CD8-positive, alpha-beta memory T cell (primary cell): ENCODE data around the gene MAP7D1. TPM values are rescaled to one million over a fixed set of nuclear protein-coding genes. Genes with fewer than 3 reads are reported as not detected.

Experiments
- CTCF ChIA-PET: fragments of 350-600 bp; sonication (Branson Sonifier 250); formaldehyde crosslinking; loops from one replicate; lab custom pipeline; 2021; ENCODE audit warnings: antibody characterized with exemption; lab: Charles Lee
- POLR2A ChIA-PET: fragments of 350-600 bp; sonication (Branson Sonifier 250); formaldehyde crosslinking; loops from one replicate; lab custom pipeline; 2021; ENCODE audit warnings: antibody characterized with exemption; lab: Charles Lee
- DNase-seq, 5 donors: peaks; one replicate each; pipeline versions ENCODE4 v3.0.0 to v3.0.0-alpha.2; 2020 to 2022; ENCODE audit warnings: mixed read lengths in 1 of 5
- H3K27ac ChIP-seq: one replicate; pipeline ENCODE4 v1.7.0; 2013; ENCODE audit warnings: low read depth, mild to moderate bottlenecking, low read length, moderate library complexity
- H3K27me3 ChIP-seq: 2 replicates; pipeline ENCODE4 v1.7.0; 2013; ENCODE audit warnings: low read length, mild to moderate bottlenecking; ENCODE audit not compliant: insufficient read depth, poor library complexity, severe bottlenecking
- H3K36me3 ChIP-seq: 2 replicates; pipeline ENCODE4 v1.7.0; 2013; ENCODE audit warnings: mild to moderate bottlenecking, low read length, moderate library complexity; ENCODE audit not compliant: insufficient read depth
- H3K4me1 ChIP-seq: 2 replicates; pipeline ENCODE4 v1.7.0; 2013; ENCODE audit warnings: mild to moderate bottlenecking, low read length, moderate library complexity; ENCODE audit not compliant: insufficient read depth
- H3K4me3 ChIP-seq: 2 replicates; pipeline ENCODE4 v1.7.0; 2013; ENCODE audit warnings: mild to moderate bottlenecking, low read length
- H3K9me3 ChIP-seq: 2 replicates; pipeline ENCODE4 v1.7.0; 2013; ENCODE audit warnings: mild to moderate bottlenecking, low read length
- H3K27ac Mint-ChIP-seq, 8 donors: one replicate each; pipeline ENCODE4 v1.8.0; 2020 to 2021; ENCODE audit warnings: mixed read lengths in 8 of 8, mild to moderate bottlenecking in 6 of 8, inconsistent platforms in 3 of 8, moderate library complexity in 3 of 8
- H3K27me3 Mint-ChIP-seq, 2 donors: one replicate each; pipeline ENCODE4 v1.8.0; 2020 to 2021; ENCODE audit warnings: mixed read lengths in 2 of 2, mild to moderate bottlenecking in 1 of 2, moderate library complexity in 1 of 2
- H3K36me3 Mint-ChIP-seq, 3 donors: one replicate each; pipeline ENCODE4 v1.8.0; 2020 to 2021; ENCODE audit warnings: mixed read lengths in 3 of 3, inconsistent platforms in 1 of 3, mild to moderate bottlenecking in 1 of 3
- H3K4me1 Mint-ChIP-seq, 3 donors: one replicate each; pipeline ENCODE4 v1.8.0; 2020 to 2021; ENCODE audit warnings: mixed read lengths in 3 of 3, inconsistent platforms in 1 of 3, mild to moderate bottlenecking in 1 of 3
- H3K4me3 Mint-ChIP-seq, 7 donors: one replicate each; pipeline ENCODE4 v1.8.0; 2020 to 2021; ENCODE audit warnings: mixed read lengths in 7 of 7, mild to moderate bottlenecking in 6 of 7, moderate library complexity in 4 of 7, inconsistent platforms in 2 of 7
- H3K9me3 Mint-ChIP-seq, 5 donors: one replicate each; pipeline ENCODE4 v1.8.0; 2020 to 2022; ENCODE audit warnings: mixed read lengths in 5 of 5, mild to moderate bottlenecking in 3 of 5, moderate library complexity in 2 of 5, inconsistent platforms in 1 of 5
- polyA plus RNA-seq: library from polyadenylated mRNA; unstranded; fragments of 300-500 nt; fragmentation: Illumina TruSeq; gene quantifications from one replicate; pipeline ENCODE4 v1.2.3, GENCODE V29; 2021
- total RNA-seq, 2 experiments: library from RNA; stranded (reverse); gene quantifications; one replicate each; pipeline ENCODE4 v1.2.3, GENCODE V29; 2021

The MAP7D1 gene
- total and polyA plus RNA-seq, 3 experiments from 2014 or later, result 55.4 to 185 (median 183) TPM

DNA sequence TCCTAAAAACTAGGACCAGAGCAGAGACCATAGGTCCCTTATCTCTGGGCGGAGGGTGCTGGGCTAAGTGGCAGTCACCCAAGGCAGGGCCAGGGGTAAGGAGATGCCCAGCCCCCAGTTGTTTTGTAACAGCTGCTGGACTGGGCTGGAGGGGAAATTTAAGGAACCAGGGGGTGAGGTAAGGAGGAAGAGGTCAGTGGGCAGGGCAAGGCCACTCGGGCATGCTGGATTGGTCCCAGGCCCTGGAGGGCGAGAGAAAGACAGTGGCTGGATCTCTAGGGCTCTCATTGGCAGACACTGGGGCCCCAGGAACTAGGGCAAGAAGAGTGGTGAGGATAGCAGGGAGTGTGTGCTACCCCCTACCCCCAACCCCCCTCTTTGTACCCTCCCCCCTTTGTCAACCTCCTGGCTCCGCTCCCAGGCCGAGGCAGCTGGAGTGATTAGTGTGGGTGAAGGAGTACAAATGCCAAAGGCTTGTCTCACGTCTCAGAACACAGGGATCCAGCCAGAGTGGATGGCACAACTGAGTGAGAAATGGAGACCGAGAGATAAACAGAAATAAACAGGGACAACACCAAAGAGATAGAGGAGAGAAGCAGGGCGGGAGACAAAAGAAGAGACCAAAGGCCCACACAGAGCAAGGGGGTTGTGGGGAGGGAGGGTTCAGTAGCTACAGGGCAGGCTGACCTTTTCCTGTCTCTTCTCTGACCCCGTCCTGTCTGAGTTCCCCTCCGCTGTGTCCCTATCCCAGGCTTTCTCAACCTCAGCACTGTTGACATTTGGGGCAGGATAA is 47.8 kb downstream of the MAP7D1 start:
- Histone ChIP-seq H3K4me3 (no peak overlapping the region), H3K36me3 (no peaks in the 10 kb centered on the region), H3K27me3 (no peaks in the 10 kb centered on the region), H3K27ac (no peak overlapping the region), H3K9me3 (no peaks in the 10 kb centered on the region), H3K4me1 (no peaks in the 10 kb centered on the region)
- Mint-ChIP-seq H3K36me3 (no peaks in the 10 kb centered on the region), H3K27ac (no peak overlapping the region), H3K4me3 (no peak overlapping the region), H3K9me3 (no peaks in the 10 kb centered on the region), H3K27me3 (peaks cover 0 to 7% of the 10 kb centered on the region in 2 donors), H3K4me1 (no peaks in the 10 kb centered on the region)
- no peak for DNase-seq
- CTCF ChIA-PET, result no interaction called here
- POLR2A ChIA-PET, result no interaction called here

DNA sequence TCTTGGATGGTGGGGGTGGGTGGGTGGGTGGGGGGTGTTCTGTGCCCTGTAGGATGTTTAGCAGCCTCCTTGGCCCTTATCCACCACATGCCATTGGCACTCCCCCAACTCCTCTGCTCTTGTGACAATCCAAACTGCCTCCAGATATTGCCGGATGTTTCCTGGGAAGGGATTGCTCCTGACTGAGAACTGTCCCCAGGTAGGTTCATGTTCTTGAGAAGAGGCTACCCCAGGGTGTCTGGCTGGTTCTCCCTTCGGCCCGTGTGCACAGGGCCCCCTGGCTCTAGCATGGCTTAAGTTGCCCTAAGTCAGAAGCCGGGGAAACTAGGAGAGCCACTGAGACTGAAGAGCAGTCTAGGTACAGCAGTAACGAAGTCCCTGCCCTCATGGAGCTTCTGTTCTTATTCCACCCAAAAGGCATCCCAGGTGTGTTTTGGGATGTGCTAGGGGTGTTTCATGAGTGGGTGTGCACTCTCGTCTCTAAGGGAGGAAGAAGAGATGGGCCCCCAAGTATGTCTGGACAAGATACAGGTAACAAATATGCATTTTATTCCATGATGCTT is 48.5 kb downstream of the MAP7D1 start:
- peak overlapping the region in 1 of 7 donors; percentile 27 for H3K4me3 Mint-ChIP-seq
- H3K4me1 ChIP-seq, result no peaks in the 10 kb centered on the region
- peaks cover 0 to 7% of the 10 kb centered on the region in 2 donors for H3K27me3 Mint-ChIP-seq
- no peaks in the 10 kb centered on the region for H3K36me3 ChIP-seq
- H3K9me3 Mint-ChIP-seq, result no peaks in the 10 kb centered on the region
- ChIA-PET POLR2A (no interaction called here), CTCF (no interaction called here)
- no peaks in the 10 kb centered on the region for H3K36me3 Mint-ChIP-seq
- no peak for DNase-seq
- H3K27ac Mint-ChIP-seq, result no peak overlapping the region
- H3K27me3 ChIP-seq, result no peaks in the 10 kb centered on the region
- H3K4me3 ChIP-seq, result no peak overlapping the region
- H3K27ac ChIP-seq, result no peak overlapping the region
- H3K9me3 ChIP-seq, result no peaks in the 10 kb centered on the region
- no peaks in the 10 kb centered on the region for H3K4me1 Mint-ChIP-seq

DNA sequence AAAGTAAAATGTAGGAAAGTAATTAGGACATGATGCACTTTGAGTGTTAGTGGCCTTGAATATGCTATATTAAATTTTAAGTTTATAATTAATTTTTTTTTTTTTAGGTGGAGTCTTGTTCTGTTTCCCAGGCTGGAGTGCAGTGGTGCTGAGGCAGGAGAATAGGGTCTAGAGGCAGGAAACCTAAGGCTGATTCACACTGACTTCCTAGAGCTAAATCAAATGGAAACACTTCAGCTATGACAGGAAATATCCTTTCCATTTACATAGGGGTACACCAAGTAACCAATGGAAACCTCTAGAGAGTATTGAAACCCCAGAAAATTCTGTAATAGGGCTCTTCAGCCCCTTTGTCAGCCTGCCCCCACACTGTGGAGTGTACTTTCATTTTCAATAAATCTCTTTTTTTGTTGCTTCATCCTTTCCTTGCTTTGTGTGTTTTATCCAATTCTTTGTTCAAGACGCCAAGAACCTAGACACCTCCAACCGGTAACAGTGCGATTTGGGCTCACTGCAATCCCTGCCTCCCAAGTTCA is 50.4 kb downstream of the MAP7D1 start:
- Histone ChIP-seq H3K9me3 (no peaks in the 10 kb centered on the region), H3K4me1 (no peaks in the 10 kb centered on the region), H3K27ac (no peak overlapping the region), H3K36me3 (no peaks in the 10 kb centered on the region), H3K27me3 (no peaks in the 10 kb centered on the region), H3K4me3 (no peak overlapping the region)
- H3K9me3 Mint-ChIP-seq, result no peaks in the 10 kb centered on the region
- ChIA-PET POLR2A (no interaction called here), CTCF (no interaction called here)
- no peaks in the 10 kb centered on the region for H3K4me1 Mint-ChIP-seq
- no peaks in the 10 kb centered on the region for H3K27me3 Mint-ChIP-seq
- DNase-seq, result no peak
- H3K36me3 Mint-ChIP-seq, result no peaks in the 10 kb centered on the region
- no peak overlapping the region for H3K4me3 Mint-ChIP-seq
- H3K27ac Mint-ChIP-seq, result peak overlapping the region in 1 of 8 donors; percentile 47

DNA sequence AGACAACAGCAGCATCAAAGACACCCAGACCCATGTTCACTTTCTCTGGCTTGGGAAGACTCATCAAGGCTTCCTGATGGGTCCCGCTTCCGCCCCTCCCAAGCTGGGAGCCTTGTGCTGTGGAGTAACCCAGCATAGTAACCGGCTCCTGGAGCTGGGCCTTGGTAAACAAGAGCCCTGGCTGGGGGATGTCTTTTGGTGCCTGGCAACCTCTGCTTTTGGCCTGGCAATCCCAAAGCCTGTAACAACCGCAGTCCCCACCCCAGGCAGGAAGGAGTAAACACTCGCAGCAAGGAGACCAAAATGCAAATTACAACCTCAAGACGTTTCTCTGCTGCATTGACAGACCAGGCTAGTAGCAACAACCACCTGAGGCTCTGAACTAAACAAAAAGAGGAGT is 51.4 kb downstream of the MAP7D1 start:
- no peaks in the 10 kb centered on the region for H3K27me3 Mint-ChIP-seq
- no peaks in the 10 kb centered on the region for H3K36me3 ChIP-seq
- no peaks in the 10 kb centered on the region for H3K36me3 Mint-ChIP-seq
- H3K27ac Mint-ChIP-seq, result no peak overlapping the region
- no peaks in the 10 kb centered on the region for H3K9me3 ChIP-seq
- ChIA-PET POLR2A (no interaction called here), CTCF (no interaction called here)
- no peaks in the 10 kb centered on the region for H3K4me1 ChIP-seq
- H3K9me3 Mint-ChIP-seq, result no peaks in the 10 kb centered on the region
- no peaks in the 10 kb centered on the region for H3K4me1 Mint-ChIP-seq
- DNase-seq, result no peak
- no peak overlapping the region for H3K4me3 ChIP-seq
- H3K4me3 Mint-ChIP-seq, result no peak overlapping the region
- no peaks in the 10 kb centered on the region for H3K27me3 ChIP-seq
- no peak overlapping the region for H3K27ac ChIP-seq

DNA sequence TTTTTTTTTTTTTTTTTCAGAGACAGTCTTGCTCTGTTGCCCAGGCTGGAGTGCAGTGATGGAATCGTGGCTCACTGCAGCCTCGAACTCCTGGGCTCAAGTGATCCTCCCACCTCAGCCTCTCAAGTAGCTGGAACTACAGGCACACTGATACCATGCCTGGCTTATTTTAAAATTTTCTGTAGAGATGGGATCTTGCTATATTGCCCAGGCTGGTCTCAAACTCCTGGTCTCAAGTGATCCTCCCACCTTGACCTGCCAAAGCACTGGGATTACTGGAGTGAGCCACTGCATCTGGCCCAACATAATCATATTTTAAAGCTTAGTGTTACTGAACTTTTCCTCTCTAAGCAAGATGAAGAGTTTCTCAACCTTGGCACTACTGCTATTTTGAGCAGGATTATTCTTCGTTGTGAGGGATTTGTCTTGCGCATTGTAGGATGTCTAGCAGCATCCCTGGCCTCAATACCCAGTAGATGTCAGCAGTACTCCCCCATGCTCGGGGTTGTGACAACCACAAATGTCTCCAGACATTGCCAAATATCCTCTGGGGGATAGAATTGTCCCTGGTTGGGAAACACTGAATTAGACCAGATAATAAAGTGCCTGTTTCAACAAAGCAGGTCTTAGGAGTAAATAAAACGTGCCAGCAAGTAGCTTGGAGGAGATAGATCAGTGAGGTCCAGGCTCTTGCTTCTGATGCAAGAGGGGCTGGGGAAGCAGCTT is 53.2 kb downstream of the MAP7D1 start:
- POLR2A ChIA-PET, result interaction anchor here (0.7 kb wide), 2 partner anchors 33 to 98 kb away, joined by 3 to 15 read pairs; no protein-coding TSS in a partner anchor

DNA sequence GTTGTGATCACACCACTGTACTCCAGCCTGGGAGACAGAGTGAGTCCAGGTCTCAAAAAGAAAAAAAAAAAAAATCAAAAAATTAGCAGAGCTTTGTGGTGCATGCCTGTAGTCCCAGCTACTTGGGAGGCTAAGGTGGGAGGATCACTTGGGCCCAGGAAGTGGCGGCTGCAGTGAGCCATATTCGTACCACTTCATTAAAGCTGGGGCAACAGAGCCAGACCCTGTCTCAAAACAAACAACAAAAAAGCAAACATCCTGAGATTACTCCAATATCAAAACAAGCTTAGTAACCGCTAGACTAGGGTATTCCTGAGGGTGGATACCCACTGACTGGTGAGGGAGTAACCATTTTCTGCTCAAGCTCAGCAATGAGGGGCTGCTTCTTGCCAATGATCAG is 55.3 kb downstream of the MAP7D1 start:
- CTCF ChIA-PET, result interaction anchor here (2.5 kb wide), 1 partner anchor 23 kb away, joined by 7 read pairs; no protein-coding TSS in a partner anchor
- H3K4me1 ChIP-seq, result no peaks in the 10 kb centered on the region
- H3K36me3 Mint-ChIP-seq, result no peaks in the 10 kb centered on the region
- DNase-seq, result no peak
- H3K27me3 ChIP-seq, result no peaks in the 10 kb centered on the region
- no peaks in the 10 kb centered on the region for H3K9me3 ChIP-seq
- H3K27ac ChIP-seq, result no peak overlapping the region
- no peak overlapping the region for H3K4me3 ChIP-seq
- no peaks in the 10 kb centered on the region for H3K9me3 Mint-ChIP-seq
- H3K27me3 Mint-ChIP-seq, result no peaks in the 10 kb centered on the region
- no peak overlapping the region for H3K4me3 Mint-ChIP-seq
- H3K27ac Mint-ChIP-seq, result peak overlapping the region in 1 of 8 donors; percentile 33
- POLR2A ChIA-PET, result interaction anchor here (0.5 to 0.6 kb wide), 3 partner anchors 21 to 415 kb away, joined by 3 read pairs; no protein-coding TSS in a partner anchor
- no peaks in the 10 kb centered on the region for H3K4me1 Mint-ChIP-seq
- no peaks in the 10 kb centered on the region for H3K36me3 ChIP-seq

More for the DNA sequence above, 53.2 kb downstream of the MAP7D1 start:
- H3K36me3 Mint-ChIP-seq, result no peaks in the 10 kb centered on the region
- no peak overlapping the region for H3K4me3 Mint-ChIP-seq
- H3K4me1 Mint-ChIP-seq, result no peaks in the 10 kb centered on the region
- Histone ChIP-seq H3K4me3 (no peak overlapping the region), H3K9me3 (no peaks in the 10 kb centered on the region), H3K27ac (no peak overlapping the region), H3K36me3 (no peaks in the 10 kb centered on the region), H3K27me3 (no peaks in the 10 kb centered on the region), H3K4me1 (no peaks in the 10 kb centered on the region)
- no peaks in the 10 kb centered on the region for H3K9me3 Mint-ChIP-seq
- H3K27me3 Mint-ChIP-seq, result no peaks in the 10 kb centered on the region
- CTCF ChIA-PET, result interaction anchor here (0.9 kb wide), 1 partner anchor 14 kb away, joined by 3 read pairs; no protein-coding TSS in a partner anchor
- DNase-seq, result no peak
- no peak overlapping the region for H3K27ac Mint-ChIP-seq

DNA sequence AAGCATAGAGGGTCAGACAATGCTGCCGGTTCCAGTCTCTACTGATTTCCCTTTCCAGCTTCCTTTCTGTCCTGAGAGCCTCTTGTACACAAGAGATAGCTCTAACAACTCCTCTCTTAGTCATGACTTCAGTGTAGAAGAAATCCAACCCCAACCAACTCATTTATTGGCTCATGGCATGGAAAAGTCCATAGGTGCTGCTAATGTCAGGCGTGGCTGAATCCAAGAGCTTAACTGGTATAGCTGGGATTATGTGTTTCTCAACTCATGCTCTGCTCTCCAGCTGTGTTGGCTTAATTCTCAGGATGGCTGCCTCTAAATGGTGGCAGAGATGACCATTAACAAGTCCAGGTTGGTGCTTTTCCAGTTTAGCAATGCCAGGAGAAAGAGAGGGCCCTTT is 55.9 kb downstream of the MAP7D1 start:
- Mint-ChIP-seq H3K9me3 (no peaks in the 10 kb centered on the region), H3K4me1 (no peaks in the 10 kb centered on the region), H3K36me3 (no peaks in the 10 kb centered on the region), H3K27ac (no peak overlapping the region), H3K27me3 (no peaks in the 10 kb centered on the region), H3K4me3 (peak overlapping the region in 1 of 7 donors; percentile 69)
- Histone ChIP-seq H3K4me3 (no peak overlapping the region), H3K9me3 (no peaks in the 10 kb centered on the region), H3K4me1 (no peaks in the 10 kb centered on the region), H3K36me3 (no peaks in the 10 kb centered on the region), H3K27me3 (no peaks in the 10 kb centered on the region), H3K27ac (no peak overlapping the region)
- ChIA-PET POLR2A (interaction anchor here (0.5 to 0.6 kb wide), 2 partner anchors 22 to 416 kb away, joined by 3 read pairs; no protein-coding TSS in a partner anchor), CTCF (interaction anchor here (2.5 kb wide), 1 partner anchor 24 kb away, joined by 7 read pairs; no protein-coding TSS in a partner anchor)
- DNase-seq, result no peak
